ENCODE measurements around the gene ZNF804A. TPM values are rescaled to one million over a fixed set of nuclear protein-coding genes. Genes with fewer than 3 reads are reported as not detected.

The ZNF804A gene
- total and polyA plus RNA-seq, 8 donors, result 0.05 to 0.25 (median 0.11) TPM; not detected in 4

GRCh38 chr2:184721881-184722280 lies 123.6 kb downstream of the ZNF804A start:
- no peak for TF ChIP-seq CTCF (IDR thresholded peaks at IDR 0.05)
- Histone ChIP-seq H3K4me1 (no peaks in the 10 kb centered on the region), H3K36me3 (no peaks in the 10 kb centered on the region), H3K4me3 (no peak overlapping the region), H3K9me3 (no peaks in the 10 kb centered on the region), H3K27ac (no peak overlapping the region), H3K27me3 (no peaks in the 10 kb centered on the region)
- 65 to 73% methylated on average over 6 of the region's 6 CpGs for WGBS, 2 donors
- intact Hi-C loops (cut with DNase I), result no loop called here
- DNase-seq, result no peak
- no peak for FAIRE-seq
- no peak for ATAC-seq

GRCh38 chr2:184727813-184728212 lies 129.5 kb downstream of the ZNF804A start:
- ATAC-seq (no peak), DNase-seq (no peak), FAIRE-seq (no peak)
- WGBS, 2 donors, result 38 to 64% methylated on average over 3 of the region's 3 CpGs
- H3K27me3 ChIP-seq, result no peaks in the 10 kb centered on the region
- H3K9me3 ChIP-seq, result no peaks in the 10 kb centered on the region
- H3K4me1 ChIP-seq, result no peaks in the 10 kb centered on the region
- intact Hi-C loops (cut with DNase I), result no loop called here
- H3K27ac ChIP-seq, result no peak overlapping the region
- H3K36me3 ChIP-seq, result no peaks in the 10 kb centered on the region
- no peak overlapping the region for H3K4me3 ChIP-seq
- no peak for TF ChIP-seq CTCF (IDR thresholded peaks at IDR 0.05)

GRCh38 chr2:184728411-184728810 lies 130.1 kb downstream of the ZNF804A start:
- no peak for TF ChIP-seq CTCF (IDR thresholded peaks at IDR 0.05)
- FAIRE-seq, result no peak
- Histone ChIP-seq H3K4me3 (no peak overlapping the region), H3K4me1 (no peaks in the 10 kb centered on the region), H3K27ac (no peak overlapping the region), H3K9me3 (no peaks in the 10 kb centered on the region), H3K36me3 (no peaks in the 10 kb centered on the region), H3K27me3 (no peaks in the 10 kb centered on the region)
- no peak for ATAC-seq
- intact Hi-C loops (cut with DNase I), result no loop called here
- no peak for DNase-seq

- H3K9me3 ChIP-seq, result no peaks in the 10 kb centered on the region
- no peak overlapping the region for H3K27ac ChIP-seq
- no peaks in the 10 kb centered on the region for H3K4me1 ChIP-seq
- no peak for ATAC-seq
- no peak overlapping the region for H3K4me3 ChIP-seq
- TF ChIP-seq CTCF (IDR thresholded peaks at IDR 0.05), result no peak
- no peaks in the 10 kb centered on the region for H3K36me3 ChIP-seq
- no peak for DNase-seq
- 41 to 51% methylated on average over 3 of the region's 3 CpGs for WGBS, 2 donors
- no peaks in the 10 kb centered on the region for H3K27me3 ChIP-seq
- FAIRE-seq, result no peak
- intact Hi-C loops (cut with DNase I), result no loop called here
Measured at GRCh38 chr2:184729581-184729980, 131.3 kb downstream of the ZNF804A start.

- Histone ChIP-seq H3K27me3 (no peaks in the 10 kb centered on the region), H3K36me3 (no peaks in the 10 kb centered on the region), H3K4me1 (no peaks in the 10 kb centered on the region), H3K9me3 (no peaks in the 10 kb centered on the region), H3K4me3 (no peak overlapping the region), H3K27ac (no peak overlapping the region)
- no peak for FAIRE-seq
- ATAC-seq, result no peak
- TF ChIP-seq CTCF (IDR thresholded peaks at IDR 0.05), result no peak
- no peak for DNase-seq
- 58 to 68% methylated on average over 1 of the region's 1 CpG for WGBS, 2 donors
- intact Hi-C loops (cut with DNase I), result no loop called here
Measured at GRCh38 chr2:184730288-184730687, 132.0 kb downstream of the ZNF804A start.
